ENCODE results near the gene STAP1. TPM values are rescaled to one million over a fixed set of nuclear protein-coding genes. Genes with fewer than 3 reads are reported as not detected.

The STAP1 gene
- total and polyA plus RNA-seq, 2 of the 8 experiments (the other 6 are each of a cell fraction or from before 2014, with no cell fraction given): not detected

GRCh38 chr4:67558493-67558892 is at the start of gene STAP1 (continued):
- TF ChIP-seq CHD1 (IDR thresholded peaks at IDR 0.05; ENCODE audit: low read depth, low read length) (no peak), NRF1 (IDR thresholded peaks at IDR 0.05; ENCODE audit: low read depth, low read length) (no peak), MAX (IDR thresholded peaks at IDR 0.05) (no peak), CREB1 (IDR thresholded peaks at IDR 0.05) (no peak), CEBPB (IDR thresholded peaks at IDR 0.05; ENCODE audit: low read depth, low read length) (no peak), CTBP2 (IDR thresholded peaks at IDR 0.05; ENCODE audit: borderline replicate concordance, insufficient read depth, insufficient read length, low read length) (no peak), POLR2AphosphoS5 (IDR thresholded peaks at IDR 0.05; ENCODE audit: low read depth, low read length) (no peak), CTCF (IDR thresholded peaks at IDR 0.05; ENCODE audit: control extremely low read depth in 1 of 3, insufficient read depth in 1 of 3, low read depth in 1 of 3, low read length in 3 of 3) (no peak)

Measured in H1 (cell line).